Peyer's patch (tissue), 4 donors: ENCODE data around the gene TRAPPC2.

Source experiments
- POLR2A ChIP-seq, 2 donors: fragments of 450-650 bp; IDR thresholded peaks; one replicate each; pipeline ENCODE4 v1.5.1; 2017; ENCODE audit warnings: antibody characterized with exemption in 2 of 2, mild to moderate bottlenecking in 2 of 2, moderate library complexity in 2 of 2
- TF ChIP-seq, protein P1 (sequence below), 6 experiments: fragments of 450-650 bp in 4 of 6; fragments of 200-600 bp in 2 of 6; sonication (generic) in 1 of 6; IDR thresholded peaks; one replicate each; pipeline ENCODE4 v1.5.1; 2017 to 2019; ENCODE audit warnings: antibody characterized with exemption in 6 of 6, mild to moderate bottlenecking in 3 of 6, moderate library complexity in 1 of 6

DNA sequence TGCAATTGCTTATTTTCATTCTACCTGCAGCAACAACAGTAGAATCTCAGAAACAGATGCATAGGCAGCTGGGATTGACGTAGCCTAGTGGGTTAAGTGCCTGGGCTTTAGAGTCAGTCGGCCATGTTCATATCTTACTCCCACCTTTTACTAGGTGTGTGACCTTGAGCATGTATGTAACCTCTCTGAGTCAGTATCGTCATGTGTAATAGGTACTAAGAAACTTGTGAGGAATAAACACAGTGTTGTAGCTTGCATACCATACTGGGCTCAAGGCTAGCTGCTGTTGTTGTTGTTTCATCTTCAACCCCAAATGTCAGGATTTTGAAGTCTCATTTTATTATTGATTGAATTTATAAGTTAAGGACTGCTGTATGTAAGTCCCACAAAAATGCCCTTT, 31.3 kb downstream of the TRAPPC2 start:
- TF ChIP-seq, protein P1, sequence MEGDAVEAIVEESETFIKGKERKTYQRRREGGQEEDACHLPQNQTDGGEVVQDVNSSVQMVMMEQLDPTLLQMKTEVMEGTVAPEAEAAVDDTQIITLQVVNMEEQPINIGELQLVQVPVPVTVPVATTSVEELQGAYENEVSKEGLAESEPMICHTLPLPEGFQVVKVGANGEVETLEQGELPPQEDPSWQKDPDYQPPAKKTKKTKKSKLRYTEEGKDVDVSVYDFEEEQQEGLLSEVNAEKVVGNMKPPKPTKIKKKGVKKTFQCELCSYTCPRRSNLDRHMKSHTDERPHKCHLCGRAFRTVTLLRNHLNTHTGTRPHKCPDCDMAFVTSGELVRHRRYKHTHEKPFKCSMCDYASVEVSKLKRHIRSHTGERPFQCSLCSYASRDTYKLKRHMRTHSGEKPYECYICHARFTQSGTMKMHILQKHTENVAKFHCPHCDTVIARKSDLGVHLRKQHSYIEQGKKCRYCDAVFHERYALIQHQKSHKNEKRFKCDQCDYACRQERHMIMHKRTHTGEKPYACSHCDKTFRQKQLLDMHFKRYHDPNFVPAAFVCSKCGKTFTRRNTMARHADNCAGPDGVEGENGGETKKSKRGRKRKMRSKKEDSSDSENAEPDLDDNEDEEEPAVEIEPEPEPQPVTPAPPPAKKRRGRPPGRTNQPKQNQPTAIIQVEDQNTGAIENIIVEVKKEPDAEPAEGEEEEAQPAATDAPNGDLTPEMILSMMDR (IDR thresholded peaks at IDR 0.05) = no peak
- TF ChIP-seq POLR2A (IDR thresholded peaks at IDR 0.05) = no peak
